Epithelial cell of esophagus (primary cell): ENCODE measurements around the gene MYO7B.

Source experiments
- DNase-seq: peaks from one replicate; pipeline ENCODE4 v3.0.0; 2010; ENCODE audit warnings: low read depth
- H3K4me3 ChIP-seq: 2 replicates; pipeline ENCODE4 v1.5.1; 2011; ENCODE audit warnings: mild to moderate bottlenecking, low read length, control low read depth
- TF ChIP-seq, protein P1 (sequence below): IDR thresholded peaks from 2 replicates; pipeline ENCODE4 v1.5.1; 2011; ENCODE audit warnings: low read depth, mild to moderate bottlenecking, low read length, control low read depth, inconsistent platforms; ENCODE audit not compliant: insufficient read depth; ENCODE audit errors: missing control alignments

The MYO7B gene

DNA sequence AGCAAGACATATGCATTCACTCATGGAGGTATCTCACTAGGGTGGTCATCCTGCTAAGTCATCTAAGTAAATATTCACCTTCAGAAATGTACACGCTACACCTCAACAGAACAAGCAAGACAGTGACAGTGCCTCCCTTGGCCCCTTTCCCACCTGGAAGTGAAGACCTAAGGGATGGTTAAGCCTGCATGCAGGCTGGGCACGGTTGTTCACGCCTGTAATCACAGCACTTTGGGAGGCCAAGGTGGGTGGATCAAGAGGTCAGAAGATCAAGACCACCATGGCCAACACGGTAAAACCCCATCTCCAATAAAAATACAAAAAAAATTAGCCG is 135.4 kb downstream of the MYO7B start:
- no peak for DNase-seq
- H3K4me3 ChIP-seq = no peak overlapping the region
- TF ChIP-seq, protein P1, sequence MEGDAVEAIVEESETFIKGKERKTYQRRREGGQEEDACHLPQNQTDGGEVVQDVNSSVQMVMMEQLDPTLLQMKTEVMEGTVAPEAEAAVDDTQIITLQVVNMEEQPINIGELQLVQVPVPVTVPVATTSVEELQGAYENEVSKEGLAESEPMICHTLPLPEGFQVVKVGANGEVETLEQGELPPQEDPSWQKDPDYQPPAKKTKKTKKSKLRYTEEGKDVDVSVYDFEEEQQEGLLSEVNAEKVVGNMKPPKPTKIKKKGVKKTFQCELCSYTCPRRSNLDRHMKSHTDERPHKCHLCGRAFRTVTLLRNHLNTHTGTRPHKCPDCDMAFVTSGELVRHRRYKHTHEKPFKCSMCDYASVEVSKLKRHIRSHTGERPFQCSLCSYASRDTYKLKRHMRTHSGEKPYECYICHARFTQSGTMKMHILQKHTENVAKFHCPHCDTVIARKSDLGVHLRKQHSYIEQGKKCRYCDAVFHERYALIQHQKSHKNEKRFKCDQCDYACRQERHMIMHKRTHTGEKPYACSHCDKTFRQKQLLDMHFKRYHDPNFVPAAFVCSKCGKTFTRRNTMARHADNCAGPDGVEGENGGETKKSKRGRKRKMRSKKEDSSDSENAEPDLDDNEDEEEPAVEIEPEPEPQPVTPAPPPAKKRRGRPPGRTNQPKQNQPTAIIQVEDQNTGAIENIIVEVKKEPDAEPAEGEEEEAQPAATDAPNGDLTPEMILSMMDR = no peak

DNA sequence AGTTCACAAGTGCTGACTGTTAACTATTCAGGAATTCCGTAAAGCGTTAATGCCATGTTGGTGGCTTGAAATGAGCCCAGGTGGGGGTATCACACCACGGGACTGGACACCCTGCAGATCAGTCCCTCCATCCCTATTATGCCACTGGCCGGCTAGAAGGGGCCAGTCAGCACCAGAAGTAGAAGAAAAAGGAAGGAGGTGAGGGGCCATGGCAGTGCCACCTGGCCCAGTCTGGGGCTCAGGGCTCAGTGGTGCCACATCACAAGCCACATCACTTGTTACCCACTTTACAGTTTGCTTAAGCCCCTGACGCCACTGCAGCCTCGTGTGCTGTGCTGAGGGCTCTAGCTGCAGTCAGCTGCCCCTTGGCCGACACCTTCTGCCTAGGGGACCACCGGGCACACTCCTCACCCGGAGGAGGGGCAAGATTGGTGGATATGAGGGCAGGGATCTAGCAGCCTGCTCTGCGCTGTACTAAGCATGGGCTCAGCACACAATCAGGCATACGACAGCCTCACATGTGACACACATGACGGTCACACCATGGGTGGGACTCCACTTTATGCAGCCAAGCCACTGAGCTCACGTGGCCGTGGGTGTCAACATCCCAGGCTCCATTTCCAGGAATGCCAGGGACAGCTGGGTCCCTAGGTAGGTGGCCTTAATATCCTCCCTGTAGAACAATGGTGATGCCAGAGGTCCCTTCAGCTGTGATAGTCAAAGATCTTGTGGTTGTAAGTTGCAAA is 136.2 kb downstream of the MYO7B start:
- TF ChIP-seq, protein P1 = no peak
- DNase-seq = no peak
- no peak overlapping the region for H3K4me3 ChIP-seq

DNA sequence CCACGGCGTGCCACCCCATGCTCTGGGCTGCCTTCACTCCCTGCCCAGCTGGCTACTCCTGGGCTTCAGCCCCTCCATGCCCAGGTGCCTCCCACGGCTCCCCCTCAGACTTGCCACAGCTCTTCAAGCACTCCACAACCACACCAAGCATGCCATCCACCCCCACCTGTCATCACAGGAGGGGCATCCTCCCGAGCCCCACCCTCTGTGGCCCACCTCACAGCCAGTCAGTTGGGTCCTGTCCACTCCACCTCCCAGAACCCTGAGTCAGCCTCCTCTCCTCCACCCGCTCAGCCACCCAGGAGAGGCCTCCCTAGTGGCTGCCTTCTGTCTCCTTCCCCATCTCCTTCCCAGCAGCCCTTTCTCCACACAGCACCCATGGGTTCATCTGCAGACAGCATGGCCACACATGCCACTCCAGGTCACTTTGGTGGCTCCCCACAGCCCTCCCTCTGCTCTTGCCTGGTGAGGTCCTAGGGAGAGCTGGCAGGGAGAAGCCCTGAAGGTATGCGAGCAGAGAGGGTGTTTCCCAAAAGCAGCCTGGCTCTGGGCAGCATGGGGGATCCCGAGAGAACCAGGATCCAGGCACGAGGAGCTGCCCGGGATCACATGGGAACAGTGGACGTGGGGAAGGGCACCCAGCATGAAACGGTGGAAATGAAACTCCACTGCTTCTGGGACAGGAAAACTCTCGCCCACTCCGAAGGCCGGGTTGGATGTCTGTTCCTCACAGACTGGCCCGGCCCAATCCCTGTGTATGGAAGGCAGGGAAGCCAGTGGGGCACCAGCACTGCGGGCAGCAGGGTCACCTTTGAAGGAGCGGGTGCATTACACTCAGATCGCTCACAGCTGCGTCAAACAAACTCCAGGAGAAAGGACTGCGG is 137.1 kb downstream of the MYO7B start:
- no peak overlapping the region for H3K4me3 ChIP-seq
- no peak for DNase-seq
- TF ChIP-seq, protein P1 = no peak

DNA sequence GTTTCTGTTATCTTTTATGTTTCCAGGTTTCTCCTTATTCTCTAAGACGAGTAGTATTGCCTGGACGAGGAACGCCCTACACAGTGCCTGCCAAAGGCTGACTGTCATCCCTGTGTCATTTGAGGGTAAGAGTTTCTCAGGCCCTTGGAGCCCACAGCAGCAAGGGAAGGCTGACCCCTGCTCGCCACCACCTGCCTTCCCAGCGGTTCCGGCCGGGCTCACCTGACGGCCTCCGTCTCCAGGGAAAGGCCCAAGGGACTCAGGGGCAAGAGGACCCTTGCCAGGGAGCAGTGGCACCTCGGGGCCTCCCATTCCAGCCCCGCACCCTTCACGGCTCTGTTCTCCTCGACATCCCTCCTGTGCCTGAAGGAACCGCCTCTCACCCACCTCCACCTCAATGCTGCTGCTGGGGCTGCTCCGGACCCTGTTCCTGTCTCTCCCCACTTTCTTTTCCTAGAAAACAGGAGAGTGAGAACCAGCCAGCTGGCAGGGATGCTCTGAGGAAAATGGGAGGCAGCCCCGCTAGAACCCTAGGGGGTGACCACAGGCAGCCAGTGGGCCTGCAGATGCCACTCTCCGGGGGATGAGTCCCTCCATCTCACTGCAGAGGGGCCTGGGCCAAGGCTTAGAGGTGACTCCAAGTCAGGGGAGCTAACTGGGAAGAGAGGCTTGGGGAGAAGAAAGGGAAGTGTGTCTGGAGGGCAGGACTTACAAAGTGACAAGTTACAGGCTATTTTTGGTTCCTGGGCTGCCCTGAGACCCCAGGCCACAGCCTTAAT is 138.0 kb downstream of the MYO7B start:
- TF ChIP-seq, protein P1 = no peak
- no peak for DNase-seq
- H3K4me3 ChIP-seq = no peak overlapping the region

DNA sequence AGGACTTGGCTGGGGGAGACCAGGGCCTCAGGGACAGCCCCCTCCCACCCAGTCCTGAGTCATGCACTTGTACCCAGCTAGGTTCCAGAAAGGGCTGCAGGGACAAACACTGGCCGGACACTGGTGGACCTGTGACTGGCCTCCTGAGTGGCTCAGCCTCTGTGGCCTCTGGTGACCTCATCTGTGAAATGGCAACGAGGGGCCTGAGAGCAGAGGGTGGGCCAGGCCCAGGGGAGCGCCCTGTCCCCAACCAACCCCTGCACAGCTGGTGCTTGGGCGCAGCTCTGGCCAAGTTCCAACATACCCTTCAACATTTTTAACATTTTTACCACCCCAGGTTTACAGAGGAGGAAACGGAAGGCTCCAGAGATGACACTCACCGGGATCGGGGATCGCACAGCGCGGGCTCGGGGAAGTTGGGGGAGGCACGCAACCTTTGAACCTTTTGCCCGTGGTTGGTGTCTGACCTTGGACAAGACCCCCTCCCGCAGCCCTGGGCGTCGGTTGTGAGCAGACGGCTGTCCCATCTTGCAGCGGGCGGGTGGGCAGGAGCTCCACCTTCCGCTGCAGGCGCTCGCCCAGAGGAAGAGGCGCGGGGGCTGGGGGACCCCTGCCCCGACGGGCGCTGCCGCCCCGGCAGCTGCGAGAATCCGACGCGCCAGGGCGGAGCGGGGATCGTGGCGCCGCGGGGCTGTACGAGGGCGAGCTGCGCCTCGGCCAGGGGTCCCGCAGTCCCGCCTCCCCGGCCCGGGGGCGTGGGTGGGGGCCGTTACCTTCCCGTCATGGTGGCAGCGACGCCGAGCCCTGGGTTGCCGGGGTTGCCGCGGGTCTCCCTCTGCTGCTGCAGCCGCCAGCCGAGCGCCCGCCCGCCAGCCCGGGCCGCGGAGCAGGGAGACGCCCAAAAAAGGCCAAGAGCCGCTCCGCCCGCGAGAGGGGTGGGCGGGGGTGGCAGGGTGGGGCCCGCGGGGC is 139.0 kb downstream of the MYO7B start:
- no peak overlapping the region for H3K4me3 ChIP-seq
- no peak for DNase-seq
- TF ChIP-seq, protein P1 = no peak
